ACHN (cell line): ENCODE measurements around the gene RASGRF2.

ENCODE experiments used
- DNase-seq: peaks from one replicate; pipeline ENCODE4 v3.0.0-alpha.2; 2015
- in situ Hi-C: cut with HindIII; loops from 2 replicates; pipeline ENCODE4 v1.10.0; 2017; ENCODE audit warnings: low sequenced_read_pairs, low pct_ligation_motif_present, low pct_unique_long_range_greater_than_20kb

Gene RASGRF2

GRCh38 chr5:81177061-81177460 is 216.9 kb downstream of the RASGRF2 start:
- DNase-seq = no peak
- in situ Hi-C loops = no loop called here

DNA sequence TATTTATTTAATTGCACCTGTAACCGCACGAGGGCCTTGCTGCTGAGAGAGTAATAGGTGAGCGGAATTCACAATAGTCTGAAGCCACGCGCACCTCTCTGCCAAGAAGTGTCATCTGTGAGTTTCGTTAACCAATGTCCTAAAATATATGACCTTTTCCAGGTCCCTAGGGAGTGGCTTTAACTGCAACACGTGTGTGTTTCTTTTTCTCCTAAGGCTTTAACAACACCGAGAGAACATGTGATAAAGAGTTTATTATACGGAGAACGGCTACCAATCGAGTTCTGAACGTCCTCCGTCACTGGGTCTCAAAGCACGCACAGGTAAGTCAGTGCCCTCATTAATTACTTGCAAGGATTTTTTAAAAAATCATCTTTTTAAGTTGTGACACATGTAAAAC is 219.8 kb downstream of the RASGRF2 start:
- in situ Hi-C loops = no loop called here
- DNase-seq = no peak

DNA sequence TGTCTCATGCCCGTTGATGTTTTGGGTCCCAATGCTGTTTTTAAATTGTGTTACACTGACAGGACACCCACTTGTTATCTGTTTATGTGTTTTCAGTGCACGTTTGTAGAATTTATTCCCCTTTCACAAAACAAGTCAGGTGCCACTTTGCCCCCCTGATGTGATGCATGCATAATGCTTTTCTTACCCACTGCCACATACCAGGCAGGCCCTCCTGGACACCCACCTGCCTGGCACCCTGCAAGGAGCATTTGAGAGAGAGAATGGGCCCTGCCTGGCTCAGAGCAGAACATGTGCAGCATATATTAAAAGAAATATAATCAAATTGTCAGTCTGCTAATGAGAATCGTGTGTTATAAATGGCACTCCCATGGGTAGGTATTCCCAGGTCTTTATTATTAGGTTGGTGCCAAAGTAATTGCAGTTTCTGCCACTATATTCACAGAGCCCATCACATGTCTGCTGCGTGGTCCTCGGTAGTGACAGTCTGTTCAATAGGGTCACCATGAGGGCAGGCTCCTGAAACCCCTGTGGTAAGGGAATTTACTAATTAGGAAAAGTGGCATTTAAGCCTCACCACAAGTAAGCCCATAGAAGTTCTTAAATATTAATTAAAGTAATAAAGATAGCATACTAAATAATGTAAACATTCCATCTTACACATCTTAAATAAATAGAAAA is 220.8 kb downstream of the RASGRF2 start:
- in situ Hi-C loops = no loop called here
- no peak for DNase-seq

GRCh38 chr5:81181576-81182316 is 221.6 kb downstream of the RASGRF2 start:
- in situ Hi-C loops = no loop called here
- no peak for DNase-seq

DNA sequence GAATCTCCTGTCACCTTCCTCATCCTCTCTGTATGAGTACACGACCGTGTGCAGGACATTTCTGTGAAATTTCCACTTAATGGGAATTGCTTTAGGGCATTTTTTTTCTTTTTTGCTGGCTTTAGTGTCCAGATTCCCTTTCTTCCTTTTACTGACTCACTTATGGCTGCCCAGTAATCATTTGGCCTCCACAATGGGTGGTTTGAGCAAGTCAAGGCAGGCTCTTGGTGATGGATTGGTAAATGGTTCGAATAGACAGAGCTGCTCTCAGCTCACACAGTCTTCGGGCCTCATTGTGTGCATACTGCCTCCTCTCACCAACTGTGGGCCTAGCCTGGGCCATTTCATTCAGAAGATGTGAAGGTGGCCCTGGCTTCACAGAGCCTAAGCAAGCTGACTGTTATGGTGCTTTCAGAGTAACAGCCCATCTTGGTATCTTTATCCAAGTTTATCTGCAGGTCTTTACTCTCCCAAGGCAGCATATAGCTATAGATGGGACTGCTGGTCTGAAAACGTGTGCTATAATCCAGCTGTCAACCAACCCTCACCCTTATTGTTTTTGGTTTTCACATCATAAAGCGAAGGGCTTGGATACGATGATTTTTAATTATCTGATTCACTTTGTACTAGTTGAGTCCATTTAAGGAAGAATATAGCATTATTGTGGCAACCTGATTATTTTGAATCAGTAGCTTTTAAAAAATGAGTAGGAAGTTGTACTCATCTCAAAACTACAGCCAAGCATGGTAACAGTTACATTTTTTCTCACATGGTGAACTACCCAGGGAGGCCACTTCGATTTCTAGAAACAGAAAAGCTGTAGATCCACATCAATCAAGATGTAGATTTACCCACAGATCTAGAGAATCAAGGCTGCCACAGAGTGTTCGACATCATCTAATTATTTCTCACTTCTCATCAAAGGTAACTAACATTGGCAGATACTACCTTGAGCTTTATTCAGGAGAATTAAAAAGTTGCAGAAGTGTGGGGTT is 222.5 kb downstream of the RASGRF2 start:
- no peak for DNase-seq

DNA sequence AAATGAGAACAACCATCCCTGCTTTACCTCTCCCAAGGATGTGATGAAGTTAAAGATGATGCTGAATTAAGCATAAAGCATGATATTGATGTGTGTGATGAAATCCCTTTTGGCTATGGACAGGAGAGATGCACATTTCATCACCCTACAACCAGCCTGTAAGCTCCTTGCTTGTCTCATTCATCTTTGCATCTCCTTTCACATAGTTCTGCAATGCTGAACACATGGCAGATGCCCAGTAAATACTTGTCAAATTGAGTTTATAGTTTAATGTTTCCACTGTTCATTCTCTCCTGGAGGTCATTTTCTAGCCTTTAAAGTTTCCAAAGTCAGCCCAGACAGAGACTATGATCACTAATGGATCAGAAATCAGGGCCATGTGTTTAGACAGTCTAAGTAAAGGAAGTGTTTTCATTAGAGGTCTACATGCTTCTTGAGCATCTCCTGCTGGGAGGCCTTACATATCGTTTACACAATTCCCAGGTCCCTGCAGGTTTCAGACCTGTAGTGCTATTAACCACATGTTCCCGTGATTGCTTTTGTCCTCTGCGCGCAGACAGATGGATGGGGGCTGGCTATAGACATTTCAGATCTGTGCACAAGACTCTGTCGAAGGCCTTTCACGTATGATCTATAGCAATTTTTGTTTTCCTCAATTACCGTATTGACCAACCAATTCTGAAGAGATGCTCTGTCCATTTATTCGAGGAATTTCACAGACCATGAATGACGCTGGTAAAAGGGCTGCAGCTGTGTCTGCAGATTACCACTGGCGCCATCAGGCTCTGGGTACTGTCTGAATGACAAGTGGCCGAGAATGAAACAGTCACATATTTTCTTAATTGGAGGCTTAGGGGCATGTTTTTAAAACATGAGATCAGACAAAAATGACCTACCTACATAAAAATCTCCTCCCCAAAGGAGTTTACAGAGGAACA is 223.9 kb downstream of the RASGRF2 start:
- in situ Hi-C loops = no loop called here
- DNase-seq = no peak

More for the DNA sequence above, 222.5 kb downstream of the RASGRF2 start:
- in situ Hi-C loops = no loop called here

DNA sequence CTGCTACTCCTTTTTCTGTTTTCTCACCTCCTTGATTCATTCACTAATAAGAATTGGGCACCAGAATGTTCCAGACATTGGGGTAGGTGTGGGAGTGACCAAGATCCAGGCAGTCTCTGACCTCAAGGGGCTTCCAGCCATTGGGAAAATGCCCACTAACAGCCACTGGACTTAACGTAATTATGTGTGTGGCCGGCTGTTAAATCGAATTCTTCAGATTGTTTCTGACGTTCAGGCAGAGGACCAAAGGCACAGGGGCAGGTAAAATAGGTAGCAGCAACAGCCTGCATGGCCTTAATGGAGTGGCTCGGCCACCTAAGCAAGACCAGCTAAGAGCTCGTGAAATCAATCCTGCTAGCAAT is 224.6 kb downstream of the RASGRF2 start:
- in situ Hi-C loops = no loop called here
- no peak for DNase-seq

GRCh38 chr5:81187885-81188284 is 227.7 kb downstream of the RASGRF2 start:
- in situ Hi-C loops = no loop called here
- no peak for DNase-seq

- in situ Hi-C loops = no loop called here
- no peak for DNase-seq
Measured at GRCh38 chr5:81188962-81189361, 228.8 kb downstream of the RASGRF2 start.

DNA sequence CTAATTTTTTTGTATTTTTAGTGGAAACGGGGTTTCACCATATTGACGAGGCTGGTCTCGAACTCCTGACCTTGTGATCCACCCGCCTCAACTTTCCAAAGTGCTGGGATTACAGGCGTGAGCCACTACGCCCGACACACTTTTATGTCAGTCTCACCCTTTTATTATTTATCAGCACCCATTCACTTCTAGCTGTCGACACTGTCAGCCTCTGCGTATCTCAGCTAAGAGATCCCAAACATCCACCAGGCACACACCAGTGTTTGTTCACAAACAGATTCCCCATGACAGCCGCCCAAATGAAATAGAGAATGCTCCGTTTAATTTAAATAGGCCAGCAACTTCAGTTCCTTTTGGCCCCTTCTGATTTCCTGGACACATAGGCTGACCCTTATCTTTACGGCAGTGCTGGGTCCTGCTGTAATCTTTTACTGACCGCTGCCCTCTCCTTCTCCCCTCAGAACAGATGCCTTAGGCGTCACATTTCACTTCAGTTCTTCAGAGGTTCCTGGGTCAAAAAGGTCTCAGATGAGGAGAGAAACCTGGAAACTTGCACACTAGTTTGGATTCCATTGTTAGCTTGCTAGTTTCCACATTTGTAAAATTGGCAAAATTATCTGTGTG is 229.8 kb downstream of the RASGRF2 start:
- DNase-seq = no peak
- in situ Hi-C loops = no loop called here

- DNase-seq = no peak
- in situ Hi-C loops = no loop called here
Measured at GRCh38 chr5:81191726-81192372, 231.7 kb downstream of the RASGRF2 start.

DNA sequence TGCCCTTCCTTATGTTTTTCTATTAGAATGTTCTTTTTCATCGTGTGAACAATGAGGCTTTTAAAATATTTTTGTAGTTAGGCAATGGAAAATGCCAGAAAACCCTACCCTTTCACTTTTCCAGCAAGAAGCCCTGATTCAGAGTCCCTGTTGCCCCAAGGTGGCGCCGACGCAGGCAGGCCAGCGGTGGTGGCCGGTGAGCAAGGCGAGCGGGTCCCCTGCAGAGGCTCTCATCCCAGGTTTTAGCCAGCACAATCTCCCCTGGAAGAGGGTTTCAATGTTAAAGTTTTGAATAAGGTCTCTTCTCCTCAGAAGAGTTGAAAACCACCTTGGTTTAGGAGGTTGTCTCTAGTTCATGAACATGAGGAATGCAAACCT is 232.2 kb downstream of the RASGRF2 start:
- in situ Hi-C loops = no loop called here

DNA sequence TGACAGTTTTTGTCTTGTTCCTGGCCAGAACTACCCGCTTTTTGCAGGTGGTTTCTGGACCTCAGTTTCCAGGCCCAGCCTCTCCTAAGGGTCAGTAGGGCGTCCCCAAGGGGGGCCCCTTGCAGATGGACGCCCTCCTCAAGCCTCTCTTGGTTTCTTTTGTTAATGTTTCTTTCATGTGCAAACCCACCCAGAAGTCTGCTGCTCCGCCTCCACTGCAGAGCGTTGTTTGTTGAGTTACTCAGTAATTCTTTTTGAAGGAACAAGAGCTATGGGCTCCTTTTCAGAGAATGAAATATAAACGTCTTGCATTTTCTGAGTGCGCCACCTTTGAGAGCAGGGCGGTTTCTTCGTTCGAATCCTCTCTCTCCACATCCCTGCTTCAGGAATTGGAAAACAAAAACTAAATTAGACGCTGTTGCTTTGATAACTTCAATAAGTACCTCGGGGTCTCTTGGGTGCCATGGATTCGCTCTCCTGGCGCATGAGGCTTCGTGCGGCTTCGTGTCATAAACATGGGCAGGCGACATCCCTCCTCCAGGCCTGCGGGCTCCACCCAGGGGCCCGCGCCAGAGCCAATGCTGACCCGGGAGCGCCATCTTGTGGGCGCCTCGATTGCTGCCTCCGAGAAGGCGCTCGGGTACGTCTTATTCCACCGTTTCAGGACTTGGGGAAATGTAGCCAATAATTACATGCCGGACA is 234.6 kb downstream of the RASGRF2 start:
- in situ Hi-C loops = no loop called here
- peak; percentile 68 for DNase-seq

More for the DNA sequence above, 232.2 kb downstream of the RASGRF2 start:
- no peak for DNase-seq

DNA sequence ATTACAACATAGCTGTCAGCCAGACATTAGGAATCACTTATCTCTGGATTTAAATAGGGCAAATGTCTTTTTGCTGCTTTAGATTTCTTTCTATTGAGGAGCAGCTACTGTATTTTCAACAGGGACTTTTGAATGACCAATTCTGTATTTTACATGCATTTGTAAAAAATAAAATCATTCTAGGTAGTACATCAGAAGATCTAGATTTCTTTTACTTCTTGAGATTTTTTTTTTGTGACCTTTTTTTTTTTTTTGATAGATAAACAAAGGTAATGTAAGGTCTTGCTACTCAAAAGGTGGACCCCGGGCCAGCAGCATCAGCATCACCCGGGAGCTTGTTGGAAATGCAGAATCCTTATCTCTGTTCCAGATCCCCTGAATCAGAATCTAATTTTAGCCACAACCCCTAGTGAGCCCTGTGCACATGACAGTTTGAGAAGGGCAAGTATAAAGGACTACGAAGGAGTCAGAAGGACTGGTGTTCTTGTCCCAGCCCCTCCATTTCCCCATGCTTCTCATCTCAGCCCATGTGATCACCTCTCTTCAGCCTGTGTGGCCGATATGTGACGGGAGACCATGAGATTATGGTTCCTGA is 235.3 kb downstream of the RASGRF2 start:
- DNase-seq = no peak
- in situ Hi-C loops = no loop called here

GRCh38 chr5:81202655-81203054 is 242.5 kb downstream of the RASGRF2 start:
- DNase-seq = no peak
- in situ Hi-C loops = no loop called here

DNA sequence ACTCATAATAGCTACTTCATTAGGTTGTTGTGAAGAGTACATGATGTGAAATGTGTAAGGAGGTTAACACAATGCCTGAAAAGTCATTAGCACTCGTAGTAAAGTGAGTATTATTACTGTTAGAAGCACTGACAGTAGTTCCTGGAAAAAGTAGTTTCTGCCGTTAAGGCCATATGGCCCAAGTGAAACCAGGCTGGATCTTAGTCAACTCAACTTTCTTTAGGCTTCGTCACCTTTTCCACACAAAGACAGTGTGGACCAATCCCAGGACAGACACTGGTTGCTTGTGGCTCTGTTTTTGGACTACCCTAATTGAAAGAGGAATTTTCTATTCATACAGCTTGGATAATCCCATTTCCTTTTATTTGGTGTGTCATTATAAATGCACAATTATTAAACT is 243.6 kb downstream of the RASGRF2 start:
- in situ Hi-C loops = no loop called here
- DNase-seq = no peak
